ENCODE measurements around the gene SMARCC1.

SMARCC1 gene

GRCh38 chr3:47586746-47587145 lies 194.9 kb downstream of the SMARCC1 start:
- TF ChIP-seq CTCF (IDR thresholded peaks at IDR 0.05; ENCODE audit: insufficient read depth, low read length, poor library complexity, severe bottlenecking): no peak
- no peak for TF ChIP-seq EZH2phosphoT487 (conservative IDR thresholded peaks at IDR 0.05; ENCODE audit: low read length)
- Histone ChIP-seq H3K4me2 (ENCODE audit: low read depth, low read length, poor library complexity, severe bottlenecking) (no peak overlapping the region), H4K20me1 (ENCODE audit: low read depth, low read length) (no peaks in the 10 kb centered on the region), H3K36me3 (ENCODE audit: low read length) (peaks cover 16% of the 10 kb centered on the region; the same call in 1 of the 2 replicates), H3K79me2 (ENCODE audit: insufficient read depth, low read length) (no peaks in the 10 kb centered on the region), H3K27ac (ENCODE audit: low read depth, low read length) (no peak overlapping the region), H2AFZ (ENCODE audit: low read depth, low read length, severe bottlenecking) (no peak overlapping the region), H3K9me3 (ENCODE audit: insufficient read depth, low read length) (no peaks in the 10 kb centered on the region), H3K9me2 (replicated peaks; ENCODE audit: insufficient read depth, low read length) (no peaks in the 10 kb centered on the region), H3K4me3 (ENCODE audit: insufficient read depth, low read length, poor library complexity, severe bottlenecking) (no peak overlapping the region), H3K27me3 (ENCODE audit: low read length) (no peaks in the 10 kb centered on the region), H3K9ac (ENCODE audit: low read length) (no peak overlapping the region), H3F3A (ENCODE audit: insufficient read depth) (peaks cover 8% of the 10 kb centered on the region; the same call in 1 of the 2 replicates)

DNA sequence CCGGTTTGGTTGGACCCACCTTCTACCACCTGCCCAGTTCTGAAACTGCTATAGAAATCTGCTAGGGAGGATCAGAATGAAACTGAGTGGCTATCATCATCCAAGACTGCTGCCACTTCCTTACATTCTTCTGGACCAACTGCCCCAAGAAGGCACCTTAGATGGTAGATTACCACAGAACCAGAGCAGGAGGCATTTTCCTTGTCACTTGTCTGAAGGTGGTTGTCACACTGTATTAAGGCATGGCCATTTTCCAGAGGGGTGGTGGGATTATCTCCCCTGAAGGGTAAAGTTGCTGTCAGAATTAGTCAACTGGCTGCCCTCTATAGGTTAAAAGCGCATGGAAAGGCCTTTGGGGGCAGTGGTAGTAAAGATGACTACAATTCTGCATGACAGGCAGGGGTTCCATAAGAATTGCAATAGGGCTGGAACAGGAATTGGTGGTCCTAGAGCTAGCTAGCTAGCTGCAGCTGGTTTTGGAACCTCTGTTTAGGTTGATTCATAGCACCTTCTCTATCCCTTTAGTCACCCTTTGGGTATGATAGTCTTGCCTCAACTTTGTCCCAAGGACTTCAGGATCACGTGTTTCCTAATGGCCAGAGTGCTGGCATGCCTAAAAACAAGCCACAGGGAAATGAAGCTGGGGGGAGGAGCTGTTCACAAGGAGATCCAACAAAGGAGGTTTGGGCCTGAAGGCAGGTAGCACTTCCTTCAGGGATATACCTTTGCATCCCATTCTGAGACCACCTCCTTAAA lies 198.2 kb downstream of the SMARCC1 start:
- H2AFZ ChIP-seq (ENCODE audit: low read depth, low read length, severe bottlenecking): no peak overlapping the region
- no peak overlapping the region for H3K4me3 ChIP-seq (ENCODE audit: insufficient read depth, low read length, poor library complexity, severe bottlenecking)
- no peaks in the 10 kb centered on the region for H3K27me3 ChIP-seq (ENCODE audit: low read length)
- H3K79me2 ChIP-seq (ENCODE audit: insufficient read depth, low read length): no peaks in the 10 kb centered on the region
- peaks cover 12% of the 10 kb centered on the region; the same call in 1 of the 2 replicates for H3K36me3 ChIP-seq (ENCODE audit: low read length)
- H3K9me3 ChIP-seq (ENCODE audit: insufficient read depth, low read length): no peaks in the 10 kb centered on the region
- no peaks in the 10 kb centered on the region for H4K20me1 ChIP-seq (ENCODE audit: low read depth, low read length)
- H3K9ac ChIP-seq (ENCODE audit: low read length): no peak overlapping the region
- no peak overlapping the region for H3K4me2 ChIP-seq (ENCODE audit: low read depth, low read length, poor library complexity, severe bottlenecking)
- H3K9me2 ChIP-seq (replicated peaks; ENCODE audit: insufficient read depth, low read length): no peaks in the 10 kb centered on the region
- peaks cover 8% of the 10 kb centered on the region; the same call in 1 of the 2 replicates for H3F3A ChIP-seq (ENCODE audit: insufficient read depth)
- TF ChIP-seq EZH2phosphoT487 (conservative IDR thresholded peaks at IDR 0.05; ENCODE audit: low read length) (no peak), CTCF (IDR thresholded peaks at IDR 0.05; ENCODE audit: insufficient read depth, low read length, poor library complexity, severe bottlenecking) (no peak)
- no peak overlapping the region for H3K27ac ChIP-seq (ENCODE audit: low read depth, low read length)

GRCh38 chr3:47581835-47582234 lies 199.9 kb downstream of the SMARCC1 start:
- H3K9me2 ChIP-seq (replicated peaks; ENCODE audit: insufficient read depth, low read length): no peaks in the 10 kb centered on the region
- H3K9me3 ChIP-seq (ENCODE audit: insufficient read depth, low read length): no peaks in the 10 kb centered on the region
- no peak overlapping the region for H3K4me2 ChIP-seq (ENCODE audit: low read depth, low read length, poor library complexity, severe bottlenecking)
- H2AFZ ChIP-seq (ENCODE audit: low read depth, low read length, severe bottlenecking): no peak overlapping the region
- no peak for TF ChIP-seq CTCF (IDR thresholded peaks at IDR 0.05; ENCODE audit: insufficient read depth, low read length, poor library complexity, severe bottlenecking)
- no peaks in the 10 kb centered on the region for H3K27me3 ChIP-seq (ENCODE audit: low read length)
- no peaks in the 10 kb centered on the region for H3K79me2 ChIP-seq (ENCODE audit: insufficient read depth, low read length)
- H3K36me3 ChIP-seq (ENCODE audit: low read length): 0 out of 2 replicates have a peak, but pooled peaks cover 4% of the 10 kb centered on the region
- no peak overlapping the region for H3K27ac ChIP-seq (ENCODE audit: low read depth, low read length)
- H3K9ac ChIP-seq (ENCODE audit: low read length): no peak overlapping the region
- no peaks in the 10 kb centered on the region for H4K20me1 ChIP-seq (ENCODE audit: low read depth, low read length)
- peaks cover 8% of the 10 kb centered on the region; the same call in 1 of the 2 replicates for H3F3A ChIP-seq (ENCODE audit: insufficient read depth)
- H3K4me3 ChIP-seq (ENCODE audit: insufficient read depth, low read length, poor library complexity, severe bottlenecking): no peak overlapping the region
